ENCODE data around the gene ZBTB5. TPM values are rescaled to one million over a fixed set of nuclear protein-coding genes. Genes with fewer than 3 reads are reported as not detected.

The ZBTB5 gene
- total RNA-seq, 1 experiment from 2014 or later, result 30.6 TPM

DNA sequence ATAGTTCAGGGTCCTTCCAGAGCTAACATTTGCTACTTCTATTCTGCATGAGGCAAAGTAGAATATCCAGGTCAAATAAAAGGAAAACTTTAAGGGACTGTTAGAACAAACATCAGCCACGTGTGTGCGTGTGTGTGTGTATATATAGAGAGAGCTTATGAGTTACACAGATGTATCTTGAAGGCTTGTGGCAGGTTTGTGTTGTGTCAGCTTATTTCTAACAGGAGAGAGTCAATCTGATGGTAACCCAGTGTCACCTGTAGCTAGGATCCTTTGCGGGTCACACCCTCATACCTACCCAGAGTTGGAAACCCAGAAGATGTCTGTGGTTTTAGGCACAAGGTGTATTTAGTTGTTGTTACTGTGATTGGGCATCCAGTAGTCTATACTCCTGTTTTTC lies 33.2 kb upstream of the ZBTB5 start:
- ChIA-PET CTCF (no interaction called here), POLR2A (interaction anchor here (1.0 kb wide), 1 partner anchor 78 kb away, joined by 3 read pairs; the partner anchor contains the start of gene FBXO10)
- Histone ChIP-seq H3K27me3 (ENCODE audit: control insufficient read depth, insufficient read depth, low read length) (no peaks in the 10 kb centered on the region), H3K9me3 (ENCODE audit: control insufficient read depth, insufficient read depth, low read depth, low read length) (no peaks in the 10 kb centered on the region), H3K4me3 (ENCODE audit: low read depth in 2 of 2, low read length in 2 of 2) (no peak overlapping the region), H3K4me1 (ENCODE audit: control insufficient read depth, insufficient read depth, low read length) (no peaks in the 10 kb centered on the region), H3K27ac (ENCODE audit: low read length) (no peak overlapping the region), H3K36me3 (ENCODE audit: control insufficient read depth, insufficient read depth, low read length) (peaks cover 60% of the 10 kb centered on the region)
- no peak for TF ChIP-seq TCF7L2 (IDR thresholded peaks at IDR 0.05; ENCODE audit: low read depth, low read length)
- no peak for TF ChIP-seq SIN3A (IDR thresholded peaks at IDR 0.05; ENCODE audit: borderline replicate concordance, insufficient read depth, low read depth, low read length)
- no peak for TF ChIP-seq POLR2AphosphoS5 (IDR thresholded peaks at IDR 0.05; ENCODE audit: low read depth, low read length)
- TF ChIP-seq, protein P1, sequence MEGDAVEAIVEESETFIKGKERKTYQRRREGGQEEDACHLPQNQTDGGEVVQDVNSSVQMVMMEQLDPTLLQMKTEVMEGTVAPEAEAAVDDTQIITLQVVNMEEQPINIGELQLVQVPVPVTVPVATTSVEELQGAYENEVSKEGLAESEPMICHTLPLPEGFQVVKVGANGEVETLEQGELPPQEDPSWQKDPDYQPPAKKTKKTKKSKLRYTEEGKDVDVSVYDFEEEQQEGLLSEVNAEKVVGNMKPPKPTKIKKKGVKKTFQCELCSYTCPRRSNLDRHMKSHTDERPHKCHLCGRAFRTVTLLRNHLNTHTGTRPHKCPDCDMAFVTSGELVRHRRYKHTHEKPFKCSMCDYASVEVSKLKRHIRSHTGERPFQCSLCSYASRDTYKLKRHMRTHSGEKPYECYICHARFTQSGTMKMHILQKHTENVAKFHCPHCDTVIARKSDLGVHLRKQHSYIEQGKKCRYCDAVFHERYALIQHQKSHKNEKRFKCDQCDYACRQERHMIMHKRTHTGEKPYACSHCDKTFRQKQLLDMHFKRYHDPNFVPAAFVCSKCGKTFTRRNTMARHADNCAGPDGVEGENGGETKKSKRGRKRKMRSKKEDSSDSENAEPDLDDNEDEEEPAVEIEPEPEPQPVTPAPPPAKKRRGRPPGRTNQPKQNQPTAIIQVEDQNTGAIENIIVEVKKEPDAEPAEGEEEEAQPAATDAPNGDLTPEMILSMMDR (IDR thresholded peaks at IDR 0.05), result no peak
- TF ChIP-seq, protein P2, sequence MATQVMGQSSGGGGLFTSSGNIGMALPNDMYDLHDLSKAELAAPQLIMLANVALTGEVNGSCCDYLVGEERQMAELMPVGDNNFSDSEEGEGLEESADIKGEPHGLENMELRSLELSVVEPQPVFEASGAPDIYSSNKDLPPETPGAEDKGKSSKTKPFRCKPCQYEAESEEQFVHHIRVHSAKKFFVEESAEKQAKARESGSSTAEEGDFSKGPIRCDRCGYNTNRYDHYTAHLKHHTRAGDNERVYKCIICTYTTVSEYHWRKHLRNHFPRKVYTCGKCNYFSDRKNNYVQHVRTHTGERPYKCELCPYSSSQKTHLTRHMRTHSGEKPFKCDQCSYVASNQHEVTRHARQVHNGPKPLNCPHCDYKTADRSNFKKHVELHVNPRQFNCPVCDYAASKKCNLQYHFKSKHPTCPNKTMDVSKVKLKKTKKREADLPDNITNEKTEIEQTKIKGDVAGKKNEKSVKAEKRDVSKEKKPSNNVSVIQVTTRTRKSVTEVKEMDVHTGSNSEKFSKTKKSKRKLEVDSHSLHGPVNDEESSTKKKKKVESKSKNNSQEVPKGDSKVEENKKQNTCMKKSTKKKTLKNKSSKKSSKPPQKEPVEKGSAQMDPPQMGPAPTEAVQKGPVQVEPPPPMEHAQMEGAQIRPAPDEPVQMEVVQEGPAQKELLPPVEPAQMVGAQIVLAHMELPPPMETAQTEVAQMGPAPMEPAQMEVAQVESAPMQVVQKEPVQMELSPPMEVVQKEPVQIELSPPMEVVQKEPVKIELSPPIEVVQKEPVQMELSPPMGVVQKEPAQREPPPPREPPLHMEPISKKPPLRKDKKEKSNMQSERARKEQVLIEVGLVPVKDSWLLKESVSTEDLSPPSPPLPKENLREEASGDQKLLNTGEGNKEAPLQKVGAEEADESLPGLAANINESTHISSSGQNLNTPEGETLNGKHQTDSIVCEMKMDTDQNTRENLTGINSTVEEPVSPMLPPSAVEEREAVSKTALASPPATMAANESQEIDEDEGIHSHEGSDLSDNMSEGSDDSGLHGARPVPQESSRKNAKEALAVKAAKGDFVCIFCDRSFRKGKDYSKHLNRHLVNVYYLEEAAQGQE (IDR thresholded peaks at IDR 0.05; ENCODE audit: insufficient read depth in 1 of 2, low read depth in 2 of 2, low read length in 1 of 2), result no peak
- no TSS peak for BruUV-seq (replicated peaks)
- ATAC-seq (no peak; the same call in 1 of the 2 replicates), DNase-seq (ENCODE audit: low read depth, low spot score) (no peak)
- intact Hi-C loops (cut with micrococcal nuclease; ENCODE audit: unreplicated experiment), result loop anchor here (10.0 kb wide), 1 partner anchor 236 kb away; no protein-coding TSS in a partner anchor
- in situ Hi-C loops (cut with HindIII; ENCODE audit: low pct_unique_long_range_greater_than_20kb, low sequenced_read_pairs), result no loop called here

DNA sequence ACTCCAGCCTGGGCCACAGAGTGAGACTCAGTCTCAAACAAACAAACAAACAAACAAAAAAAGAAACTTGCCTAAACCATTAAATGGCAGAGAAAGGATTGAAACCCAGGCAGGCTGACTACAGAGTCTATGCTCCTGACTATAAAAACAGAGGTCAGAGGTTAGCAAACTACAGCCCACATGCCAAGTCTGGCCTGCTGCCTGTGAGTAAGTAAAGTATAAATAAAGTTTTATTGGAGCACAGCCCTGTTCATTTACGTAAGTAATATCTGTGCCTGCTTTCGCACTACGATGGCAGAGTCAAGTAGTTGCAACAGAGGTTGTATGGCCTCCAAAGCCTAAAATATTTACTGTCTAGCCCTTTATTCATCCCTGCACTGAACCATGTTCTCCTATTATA lies 32.1 kb upstream of the ZBTB5 start:
- ATAC-seq, result no peak
- in situ Hi-C loops (cut with HindIII; ENCODE audit: low pct_unique_long_range_greater_than_20kb, low sequenced_read_pairs), result no loop called here
- TF ChIP-seq SIN3A (IDR thresholded peaks at IDR 0.05; ENCODE audit: borderline replicate concordance, insufficient read depth, low read depth, low read length) (no peak), POLR2AphosphoS5 (IDR thresholded peaks at IDR 0.05; ENCODE audit: low read depth, low read length) (no peak), TCF7L2 (IDR thresholded peaks at IDR 0.05; ENCODE audit: low read depth, low read length) (no peak)
- TF ChIP-seq, protein P2 (IDR thresholded peaks at IDR 0.05; ENCODE audit: insufficient read depth in 1 of 2, low read depth in 2 of 2, low read length in 1 of 2), result no peak
- TF ChIP-seq, protein P1 (IDR thresholded peaks at IDR 0.05), result no peak
- Histone ChIP-seq H3K36me3 (ENCODE audit: control insufficient read depth, insufficient read depth, low read length) (peaks cover 64% of the 10 kb centered on the region), H3K4me3 (ENCODE audit: low read depth in 2 of 2, low read length in 2 of 2) (no peak overlapping the region), H3K27me3 (ENCODE audit: control insufficient read depth, insufficient read depth, low read length) (no peaks in the 10 kb centered on the region), H3K9me3 (ENCODE audit: control insufficient read depth, insufficient read depth, low read depth, low read length) (no peaks in the 10 kb centered on the region), H3K27ac (ENCODE audit: low read length) (no peak overlapping the region), H3K4me1 (ENCODE audit: control insufficient read depth, insufficient read depth, low read length) (no peaks in the 10 kb centered on the region)
- no TSS peak for BruUV-seq (replicated peaks)
- intact Hi-C loops (cut with micrococcal nuclease; ENCODE audit: unreplicated experiment), result loop anchor here (10.0 kb wide), 1 partner anchor 237 kb away; no protein-coding TSS in a partner anchor
- ChIA-PET POLR2A (interaction anchor here (1.0 kb wide), 1 partner anchor 79 kb away, joined by 3 read pairs; the partner anchor contains the start of gene FBXO10), CTCF (no interaction called here)
- no peak for DNase-seq (ENCODE audit: low read depth, low spot score)
